Upper lobe of left lung (tissue), 4 donors: ENCODE results near the gene COTL1.

Source experiments
- POLR2A ChIP-seq, 4 donors: fragments of 450-650 bp; IDR thresholded peaks; one replicate each; pipeline ENCODE4 v1.5.1; 2016 to 2017; ENCODE audit warnings: antibody characterized with exemption in 4 of 4, mild to moderate bottlenecking in 2 of 4
- POLR2AphosphoS5 ChIP-seq, 2 donors: sonication (generic); formaldehyde crosslinking; IDR thresholded peaks; one replicate each; pipeline ENCODE4 v1.5.1; 2017; ENCODE audit warnings: antibody characterized with exemption in 2 of 2
- TF ChIP-seq, protein P1 (sequence below), 6 experiments: fragments of 450-650 bp in 4 of 6; fragments of 200-600 bp in 2 of 6; sonication (generic) in 2 of 6; IDR thresholded peaks; one replicate each; pipeline ENCODE4 v1.5.1; 2016 to 2019; ENCODE audit warnings: antibody characterized with exemption in 6 of 6

DNA sequence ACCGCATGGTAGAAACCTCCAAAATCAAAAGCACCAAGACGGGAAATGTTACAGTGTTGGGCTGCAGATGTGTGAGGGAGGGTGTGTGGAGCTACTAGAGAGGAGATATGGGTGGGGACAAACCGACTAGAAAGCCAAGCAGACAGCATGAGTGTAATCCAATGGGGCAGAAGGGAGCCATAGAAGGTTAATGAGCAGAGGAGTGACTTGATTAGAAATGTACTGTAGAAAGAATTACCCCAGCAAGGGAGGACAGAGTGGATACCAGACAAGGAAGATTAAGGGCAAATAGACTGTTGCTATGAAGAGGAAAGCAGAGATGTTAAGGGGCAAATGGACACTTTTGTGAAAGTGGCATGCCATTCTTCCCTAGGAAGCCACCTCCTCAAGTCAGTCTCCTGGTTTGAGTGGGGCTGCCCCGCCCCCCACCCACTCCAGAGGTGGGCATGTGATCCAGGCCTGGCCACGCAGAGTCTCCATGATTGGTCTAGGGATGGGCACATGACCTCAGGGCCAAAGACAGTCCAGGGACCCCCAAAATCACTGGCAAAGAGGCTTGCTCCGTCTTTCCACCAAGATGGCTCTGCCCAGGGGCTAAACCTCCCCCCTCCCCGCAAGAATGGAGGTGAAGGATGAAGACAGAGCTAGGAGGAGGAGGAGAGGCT is 4.3 kb downstream of the COTL1 start:
- TF ChIP-seq, protein P1, sequence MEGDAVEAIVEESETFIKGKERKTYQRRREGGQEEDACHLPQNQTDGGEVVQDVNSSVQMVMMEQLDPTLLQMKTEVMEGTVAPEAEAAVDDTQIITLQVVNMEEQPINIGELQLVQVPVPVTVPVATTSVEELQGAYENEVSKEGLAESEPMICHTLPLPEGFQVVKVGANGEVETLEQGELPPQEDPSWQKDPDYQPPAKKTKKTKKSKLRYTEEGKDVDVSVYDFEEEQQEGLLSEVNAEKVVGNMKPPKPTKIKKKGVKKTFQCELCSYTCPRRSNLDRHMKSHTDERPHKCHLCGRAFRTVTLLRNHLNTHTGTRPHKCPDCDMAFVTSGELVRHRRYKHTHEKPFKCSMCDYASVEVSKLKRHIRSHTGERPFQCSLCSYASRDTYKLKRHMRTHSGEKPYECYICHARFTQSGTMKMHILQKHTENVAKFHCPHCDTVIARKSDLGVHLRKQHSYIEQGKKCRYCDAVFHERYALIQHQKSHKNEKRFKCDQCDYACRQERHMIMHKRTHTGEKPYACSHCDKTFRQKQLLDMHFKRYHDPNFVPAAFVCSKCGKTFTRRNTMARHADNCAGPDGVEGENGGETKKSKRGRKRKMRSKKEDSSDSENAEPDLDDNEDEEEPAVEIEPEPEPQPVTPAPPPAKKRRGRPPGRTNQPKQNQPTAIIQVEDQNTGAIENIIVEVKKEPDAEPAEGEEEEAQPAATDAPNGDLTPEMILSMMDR (IDR thresholded peaks at IDR 0.05): no peak
- TF ChIP-seq POLR2A (IDR thresholded peaks at IDR 0.05) (no peak), POLR2AphosphoS5 (IDR thresholded peaks at IDR 0.05) (no peak)
